Upper lobe of right lung (tissue), 1 donor: ENCODE measurements around the gene WASL. TPM values are rescaled to one million over a fixed set of nuclear protein-coding genes. Genes with fewer than 3 reads are reported as not detected.

Source experiments
- ATAC-seq: fragments of 200-7000 bp; cut with Tn5 transposase; one replicate; pipeline ENCODE4 v1.9.1; 2020; ENCODE audit warnings: mild to moderate bottlenecking, moderate library complexity
- DNase-seq: peaks from one replicate; pipeline ENCODE4 v3.0.0-alpha.2; 2020
- H3K27ac ChIP-seq: fragments of 200-600 bp; one replicate; pipeline ENCODE4 v1.8.0; 2022
- H3K27me3 ChIP-seq: fragments of 200-600 bp; one replicate; pipeline ENCODE4 v1.8.0; 2022; ENCODE audit warnings: mild to moderate bottlenecking
- H3K36me3 ChIP-seq: fragments of 200-600 bp; one replicate; pipeline ENCODE4 v1.8.0; 2022
- H3K4me1 ChIP-seq: fragments of 200-600 bp; one replicate; pipeline ENCODE4 v1.8.0; 2022
- H3K4me3 ChIP-seq: fragments of 200-600 bp; one replicate; pipeline ENCODE4 v1.8.0; 2022; ENCODE audit warnings: mild to moderate bottlenecking
- H3K9me3 ChIP-seq: fragments of 200-600 bp; one replicate; pipeline ENCODE4 v1.8.0; 2022
- intact Hi-C: fragments of 100-400 bp; cut with DNase I; formaldehyde crosslinking; loops from one replicate; pipeline ENCODE4 v1.11.0; 2022
- total RNA-seq: library from RNA; stranded (reverse); fragmentation: NEBNext Ultra II Directional; extraction: Animal tissue kit (Norgen Biotek cat#: 25700); gene quantifications from one replicate; pipeline ENCODE4 v1.2.1, GENCODE V29; 2021
- TF ChIP-seq, protein P1 (sequence below): fragments of 200-600 bp; IDR thresholded peaks from one replicate; pipeline ENCODE4 v1.8.0; 2022; ENCODE audit warnings: antibody characterized with exemption
- donor health status: DM: no; HTN: yes; CAD: no; lungs with severe emphysema.

WASL gene
- total RNA-seq, 1 donor from 2014 or later = 40.0 TPM

DNA sequence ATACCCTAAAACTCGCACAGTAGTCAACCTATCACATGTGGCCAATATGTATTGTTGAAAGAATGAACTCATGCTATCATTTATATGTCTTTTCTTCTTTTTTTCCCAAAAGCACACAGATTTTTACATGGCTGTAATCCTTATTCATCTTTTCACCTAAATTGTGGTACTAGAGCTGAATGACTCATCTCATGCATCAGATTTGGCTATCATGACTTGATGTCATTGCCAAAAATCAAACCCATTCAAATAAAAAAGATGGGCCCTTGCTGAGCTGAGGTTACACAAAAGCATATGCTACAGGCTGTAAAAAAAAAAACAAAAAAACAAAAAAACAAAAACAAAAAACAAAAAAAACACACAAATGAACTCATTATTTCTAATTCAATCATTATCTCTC is 96.4 kb downstream of the WASL start:
- Histone ChIP-seq H3K4me1 (no peaks in the 10 kb centered on the region), H3K4me3 (no peak overlapping the region), H3K36me3 (no peaks in the 10 kb centered on the region), H3K9me3 (no peaks in the 10 kb centered on the region), H3K27ac (no peak overlapping the region), H3K27me3 (no peaks in the 10 kb centered on the region)
- no peak for DNase-seq
- TF ChIP-seq, protein P1, sequence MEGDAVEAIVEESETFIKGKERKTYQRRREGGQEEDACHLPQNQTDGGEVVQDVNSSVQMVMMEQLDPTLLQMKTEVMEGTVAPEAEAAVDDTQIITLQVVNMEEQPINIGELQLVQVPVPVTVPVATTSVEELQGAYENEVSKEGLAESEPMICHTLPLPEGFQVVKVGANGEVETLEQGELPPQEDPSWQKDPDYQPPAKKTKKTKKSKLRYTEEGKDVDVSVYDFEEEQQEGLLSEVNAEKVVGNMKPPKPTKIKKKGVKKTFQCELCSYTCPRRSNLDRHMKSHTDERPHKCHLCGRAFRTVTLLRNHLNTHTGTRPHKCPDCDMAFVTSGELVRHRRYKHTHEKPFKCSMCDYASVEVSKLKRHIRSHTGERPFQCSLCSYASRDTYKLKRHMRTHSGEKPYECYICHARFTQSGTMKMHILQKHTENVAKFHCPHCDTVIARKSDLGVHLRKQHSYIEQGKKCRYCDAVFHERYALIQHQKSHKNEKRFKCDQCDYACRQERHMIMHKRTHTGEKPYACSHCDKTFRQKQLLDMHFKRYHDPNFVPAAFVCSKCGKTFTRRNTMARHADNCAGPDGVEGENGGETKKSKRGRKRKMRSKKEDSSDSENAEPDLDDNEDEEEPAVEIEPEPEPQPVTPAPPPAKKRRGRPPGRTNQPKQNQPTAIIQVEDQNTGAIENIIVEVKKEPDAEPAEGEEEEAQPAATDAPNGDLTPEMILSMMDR = no peak
- ATAC-seq = no peak
- intact Hi-C loops = no loop called here

DNA sequence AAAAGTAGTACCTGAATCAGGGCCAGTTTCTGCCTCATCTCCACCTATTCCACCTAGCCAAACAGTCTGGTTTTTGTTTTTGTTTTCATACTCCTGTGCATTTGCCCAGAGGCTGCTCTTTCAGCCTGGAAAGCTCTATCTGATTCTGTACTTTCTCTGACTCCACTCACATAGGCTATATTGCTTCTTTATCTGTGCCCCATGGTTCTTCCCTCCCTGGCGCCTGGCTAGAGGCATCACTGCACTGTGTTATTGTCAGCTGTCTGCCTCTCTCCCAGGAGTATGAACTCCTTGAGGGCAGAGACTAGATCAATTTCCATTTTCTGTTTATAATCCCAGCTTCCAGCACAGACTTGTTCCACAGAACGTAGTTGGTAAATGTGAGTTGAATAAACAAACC is 98.2 kb downstream of the WASL start:
- TF ChIP-seq, protein P1 = no peak
- Histone ChIP-seq H3K27me3 (no peaks in the 10 kb centered on the region), H3K36me3 (no peaks in the 10 kb centered on the region), H3K4me1 (no peaks in the 10 kb centered on the region), H3K27ac (no peak overlapping the region), H3K9me3 (no peaks in the 10 kb centered on the region), H3K4me3 (no peak overlapping the region)
- DNase-seq (no peak), ATAC-seq (no peak)
- intact Hi-C loops = no loop called here

DNA sequence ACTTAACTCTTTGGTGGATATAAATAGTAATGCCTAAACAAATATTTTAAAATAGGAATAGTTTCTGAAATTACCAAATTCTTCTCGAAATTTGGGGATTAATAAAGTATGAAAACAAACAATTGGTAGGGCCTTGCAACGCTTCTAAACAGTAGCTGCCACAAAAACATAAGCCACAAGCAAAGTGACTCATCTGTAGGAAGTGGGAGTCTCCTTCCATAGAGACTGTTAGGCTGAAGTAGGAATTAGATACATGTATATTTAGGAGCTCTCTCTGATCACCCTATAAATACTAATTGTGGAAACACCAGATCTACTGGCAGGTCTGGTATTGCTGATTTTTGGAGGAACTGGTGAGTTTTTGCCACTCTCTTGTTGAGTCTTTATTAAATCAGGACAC is 98.8 kb downstream of the WASL start:
- no peaks in the 10 kb centered on the region for H3K9me3 ChIP-seq
- ATAC-seq (no peak), DNase-seq (no peak)
- H3K36me3 ChIP-seq = no peaks in the 10 kb centered on the region
- TF ChIP-seq, protein P1 = no peak
- H3K4me3 ChIP-seq = no peak overlapping the region
- no peaks in the 10 kb centered on the region for H3K4me1 ChIP-seq
- no peak overlapping the region for H3K27ac ChIP-seq
- H3K27me3 ChIP-seq = no peaks in the 10 kb centered on the region
- intact Hi-C loops = no loop called here

DNA sequence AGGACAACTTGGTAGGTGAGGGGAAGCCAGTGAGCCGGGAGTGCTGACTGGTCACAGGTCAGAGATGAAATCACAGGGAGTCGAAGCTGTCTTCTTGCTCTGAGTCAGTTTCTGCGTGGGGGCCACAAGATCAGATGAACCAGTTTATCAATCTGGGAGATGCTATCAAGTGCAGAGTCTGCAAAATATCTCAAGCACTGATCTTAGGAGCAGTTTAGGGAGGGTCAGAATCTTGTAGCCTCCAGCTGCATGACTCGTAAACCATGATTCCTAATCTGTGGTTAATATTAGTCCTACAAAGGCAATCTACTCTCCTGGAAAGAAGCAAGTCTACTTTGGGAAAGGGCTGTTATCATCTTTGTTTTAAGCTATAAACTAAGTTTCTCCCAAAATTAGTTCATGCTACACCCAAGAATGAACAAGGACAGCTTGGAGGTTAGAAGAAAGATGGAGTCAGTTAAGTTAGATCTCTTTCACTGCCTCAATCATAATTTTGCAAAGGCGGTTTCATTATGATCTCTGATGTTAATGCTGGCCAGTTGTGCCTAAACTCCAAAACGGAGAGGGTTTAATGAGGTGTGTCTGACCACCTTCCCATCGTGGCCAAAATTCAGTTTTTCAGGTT is 101.6 kb downstream of the WASL start:
- TF ChIP-seq, protein P1 = no peak
- no peak for ATAC-seq
- H3K36me3 ChIP-seq = no peaks in the 10 kb centered on the region
- intact Hi-C loops = no loop called here
- DNase-seq = no peak
- H3K4me1 ChIP-seq = no peaks in the 10 kb centered on the region
- H3K4me3 ChIP-seq = no peak overlapping the region
- no peaks in the 10 kb centered on the region for H3K9me3 ChIP-seq
- H3K27ac ChIP-seq = no peak overlapping the region
- H3K27me3 ChIP-seq = no peaks in the 10 kb centered on the region

- ATAC-seq = no peak
- Histone ChIP-seq H3K4me1 (no peaks in the 10 kb centered on the region), H3K27ac (no peak overlapping the region)
Measured at GRCh38 chr7:123645516-123645915, 103.3 kb downstream of the WASL start.

More at GRCh38 chr7:123645516-123645915, 103.3 kb downstream of the WASL start:
- intact Hi-C loops = no loop called here
- H3K27me3 ChIP-seq = no peaks in the 10 kb centered on the region
- no peaks in the 10 kb centered on the region for H3K36me3 ChIP-seq
- TF ChIP-seq, protein P1 = no peak
- no peaks in the 10 kb centered on the region for H3K9me3 ChIP-seq
- no peak overlapping the region for H3K4me3 ChIP-seq
- DNase-seq = no peak
